HepG2 (cell line): ENCODE measurements around the gene RPH3AL.
"Not testable (repeated sequence)": the region's sequence is repeated elsewhere in the genome, so short reads cannot be mapped to it uniquely, and the experiment has no call there.

ENCODE experiments used
- ELF4 ChIP-seq: sonication (generic); formaldehyde crosslinking; IDR thresholded peaks from 2 replicates; pipeline ENCODE4 v1.5.0; 2020; ENCODE audit warnings: missing genetic modification reagents, mild to moderate bottlenecking, moderate library complexity, borderline replicate concordance
- MBD4 ChIP-seq: IDR thresholded peaks from 2 replicates; pipeline ENCODE4 v1.6.1; 2012; ENCODE audit warnings: low read length, inconsistent platforms, borderline replicate concordance
- NFE2L1 ChIP-seq: sonication (generic); formaldehyde crosslinking; IDR thresholded peaks from 2 replicates; pipeline ENCODE4 v1.4.0; 2020; ENCODE audit warnings: missing genetic modification reagents, mild to moderate bottlenecking, borderline replicate concordance
- ZNF687 ChIP-seq: sonication (generic); formaldehyde crosslinking; IDR thresholded peaks from 2 replicates; pipeline ENCODE4 v1.5.1; 2020; ENCODE audit warnings: mild to moderate bottlenecking, missing genetic modification reagents, moderate library complexity
- ZNF710 ChIP-seq: sonication (generic); formaldehyde crosslinking; IDR thresholded peaks from 2 replicates; pipeline ENCODE4 v1.5.0; 2020; ENCODE audit warnings: mild to moderate bottlenecking, missing genetic modification reagents, borderline replicate concordance

GRCh38 chr17:234994-235830, 117.4 kb downstream of the RPH3AL start:
- TF ChIP-seq MBD4; NFE2L1 (CRISPR knock-in tag); ELF4 (CRISPR knock-in tag); ZNF710 (CRISPR knock-in tag); ZNF687 (CRISPR knock-in tag): not testable (repeated sequence)
